K562 (cell line): ENCODE results near the gene PIP4K2C. TPM values are rescaled to one million over a fixed set of nuclear protein-coding genes. Genes with fewer than 3 reads are reported as not detected.

Source experiments
- BMI1 ChIP-seq: fragments of 150-350 bp; IDR thresholded peaks from 2 replicates; pipeline ENCODE4 v1.6.1; 2014; ENCODE audit warnings: low read length
- BRD9 ChIP-seq: fragments of 450-650 bp; IDR thresholded peaks from 2 replicates; pipeline ENCODE4 v1.6.1; 2018; ENCODE audit warnings: low read depth; ENCODE audit not compliant: partially characterized antibody
- CAMTA2 ChIP-seq: fragments of 250-450 bp; sonication (Bioruptor Pico); conservative IDR thresholded peaks from 2 replicates; pipeline ENCODE4 v1.5.1; 2022
- DMBX1 ChIP-seq: fragments of 250-450 bp; sonication (Bioruptor Pico); IDR thresholded peaks from 2 replicates; pipeline ENCODE4 v1.8.0; 2022; ENCODE audit warnings: inconsistent platforms, mild to moderate bottlenecking, moderate library complexity, borderline replicate concordance
- EHMT2 ChIP-seq: fragments of 450-650 bp; IDR thresholded peaks from 2 replicates; pipeline ENCODE4 v1.6.1; 2018; ENCODE audit warnings: antibody characterized with exemption
- HDAC2 ChIP-seq: fragments of 450-650 bp; IDR thresholded peaks from 2 replicates; pipeline ENCODE4 v1.6.1; 2016; ENCODE audit warnings: mild to moderate bottlenecking
- HNRNPUL1 ChIP-seq: fragments of 200-400 bp; formaldehyde crosslinking; IDR thresholded peaks from 2 replicates; pipeline ENCODE4 v1.6.1; 2017; ENCODE audit warnings: low read length
- KDM4B ChIP-seq, 2 experiments: fragments of 450-650 bp in 1 of 2; sonication (generic) in 1 of 2; IDR thresholded peaks; 2 replicates each; pipeline ENCODE4 v1.6.1; 2016 to 2017; ENCODE audit warnings: borderline replicate concordance in 2 of 2, antibody characterized with exemption in 1 of 2, low read depth in 1 of 2, mild to moderate bottlenecking in 1 of 2
- MAFG ChIP-seq: fragments of 450-650 bp; conservative IDR thresholded peaks from 2 replicates; pipeline ENCODE4 v1.6.1; 2016; ENCODE audit warnings: missing genetic modification characterization, missing compliant biosample characterization
- PCBP2 ChIP-seq: fragments of 200-400 bp; formaldehyde crosslinking; IDR thresholded peaks from 2 replicates; pipeline ENCODE4 v1.6.1; 2018; ENCODE audit warnings: low read length, low read depth, mild to moderate bottlenecking, moderate library complexity; ENCODE audit not compliant: poor library complexity, severe bottlenecking
- RFX7 ChIP-seq: fragments of 250-450 bp; sonication (Bioruptor Pico); IDR thresholded peaks from 2 replicates; pipeline ENCODE4 v1.5.1; 2021; ENCODE audit warnings: mild to moderate bottlenecking
- SPI1 ChIP-seq: IDR thresholded peaks from 2 replicates; pipeline ENCODE4 v1.6.1; 2011; ENCODE audit warnings: low read depth, low read length, control low read depth, borderline replicate concordance
- ZNF239 ChIP-seq: fragments of 250-450 bp; sonication (Bioruptor Pico); IDR thresholded peaks from 2 replicates; pipeline ENCODE4 v1.4.0; 2020; ENCODE audit warnings: mild to moderate bottlenecking
- ZNF780A ChIP-seq: fragments of 250-450 bp; sonication (Bioruptor Pico); IDR thresholded peaks from 2 replicates; pipeline ENCODE4 v1.5.0; 2021; ENCODE audit warnings: mild to moderate bottlenecking
- polyA plus RNA-seq, 8 experiments: library from polyadenylated mRNA; depleted of rRNA in 4 of 8; stranded (reverse) in 5 of 8; unstranded in 3 of 8; fragments of >200 nt; fragmentation: Nextera tagmentation in 2 of 8; fragmentation: Illumina TruSeq in 1 of 8; extraction: Ambion mirVana in 2 of 8; extraction: Trizol in 1 of 8; gene quantifications; 2 replicates each; pipeline versions ENCODE4 v1.2.1 to v1.2.3, GENCODE V29; 2011 to 2014; ENCODE audit warnings: inconsistent platforms in 1 of 8, missing spikeins in 1 of 8
- total RNA-seq, 7 experiments: library from RNA; depleted of rRNA in 6 of 7; stranded (reverse); fragments of >200 nt in 6 of 7; fragmentation: Illumina TruSeq in 2 of 7; extraction: Trizol in 2 of 7; gene quantifications; 2 replicates each; pipeline versions ENCODE4 v1.2.1 to v1.2.3, GENCODE V29; 2011 to 2021; ENCODE audit warnings: low replicate concordance in 1 of 7
- TF ChIP-seq, protein P1 (sequence below), 2 experiments: fragments of 450-650 bp in 1 of 2; sonication (generic) in 1 of 2; formaldehyde crosslinking in 1 of 2; IDR thresholded peaks; 2 replicates each; pipeline versions ENCODE4 v1.7.1 to v1.9.0; 2016 to 2022; ENCODE audit warnings: inconsistent platforms in 1 of 2, mild to moderate bottlenecking in 1 of 2, missing genetic modification reagents in 1 of 2
- TF ChIP-seq, protein P2 (sequence below), 2 experiments: IDR thresholded peaks in 1 of 2; conservative IDR thresholded peaks in 1 of 2; 2 replicates each; pipeline ENCODE4 v1.6.1; 2016; ENCODE audit warnings: low read depth in 2 of 2, mild to moderate bottlenecking in 1 of 2, missing compliant biosample characterization in 1 of 2, missing genetic modification characterization in 1 of 2, moderate library complexity in 1 of 2
- TF ChIP-seq, protein P3 (sequence below): fragments of 250-450 bp; sonication (Bioruptor Pico); IDR thresholded peaks from 2 replicates; pipeline ENCODE4 v1.5.0; 2021

The PIP4K2C gene
- total and polyA plus RNA-seq, 9 of the 15 experiments (the other 6 are each of a cell fraction or from before 2014, with no cell fraction given): 9.0 to 41.4 (median 18.3) TPM

DNA sequence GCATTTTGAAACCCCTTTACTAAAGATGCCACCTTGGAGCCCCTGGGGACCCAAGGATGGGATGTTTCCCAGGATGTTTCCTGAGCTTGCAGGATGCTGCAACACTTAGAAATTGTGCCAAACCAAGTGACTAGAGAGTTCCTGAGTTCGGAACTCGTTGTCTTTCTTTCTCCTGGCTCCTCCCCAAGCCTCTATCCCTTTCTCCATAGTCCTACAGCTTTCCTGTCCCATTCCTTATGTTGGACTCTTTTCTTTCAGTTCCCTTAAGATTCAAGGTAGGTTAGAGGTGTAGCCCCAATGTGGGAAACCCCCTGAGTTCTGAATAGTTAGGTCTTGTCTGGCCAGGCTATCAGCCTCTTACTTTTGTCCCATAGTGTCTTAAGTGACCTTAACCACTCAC lies 42.5 kb upstream of the PIP4K2C start (continued):
- TF ChIP-seq, protein P1, sequence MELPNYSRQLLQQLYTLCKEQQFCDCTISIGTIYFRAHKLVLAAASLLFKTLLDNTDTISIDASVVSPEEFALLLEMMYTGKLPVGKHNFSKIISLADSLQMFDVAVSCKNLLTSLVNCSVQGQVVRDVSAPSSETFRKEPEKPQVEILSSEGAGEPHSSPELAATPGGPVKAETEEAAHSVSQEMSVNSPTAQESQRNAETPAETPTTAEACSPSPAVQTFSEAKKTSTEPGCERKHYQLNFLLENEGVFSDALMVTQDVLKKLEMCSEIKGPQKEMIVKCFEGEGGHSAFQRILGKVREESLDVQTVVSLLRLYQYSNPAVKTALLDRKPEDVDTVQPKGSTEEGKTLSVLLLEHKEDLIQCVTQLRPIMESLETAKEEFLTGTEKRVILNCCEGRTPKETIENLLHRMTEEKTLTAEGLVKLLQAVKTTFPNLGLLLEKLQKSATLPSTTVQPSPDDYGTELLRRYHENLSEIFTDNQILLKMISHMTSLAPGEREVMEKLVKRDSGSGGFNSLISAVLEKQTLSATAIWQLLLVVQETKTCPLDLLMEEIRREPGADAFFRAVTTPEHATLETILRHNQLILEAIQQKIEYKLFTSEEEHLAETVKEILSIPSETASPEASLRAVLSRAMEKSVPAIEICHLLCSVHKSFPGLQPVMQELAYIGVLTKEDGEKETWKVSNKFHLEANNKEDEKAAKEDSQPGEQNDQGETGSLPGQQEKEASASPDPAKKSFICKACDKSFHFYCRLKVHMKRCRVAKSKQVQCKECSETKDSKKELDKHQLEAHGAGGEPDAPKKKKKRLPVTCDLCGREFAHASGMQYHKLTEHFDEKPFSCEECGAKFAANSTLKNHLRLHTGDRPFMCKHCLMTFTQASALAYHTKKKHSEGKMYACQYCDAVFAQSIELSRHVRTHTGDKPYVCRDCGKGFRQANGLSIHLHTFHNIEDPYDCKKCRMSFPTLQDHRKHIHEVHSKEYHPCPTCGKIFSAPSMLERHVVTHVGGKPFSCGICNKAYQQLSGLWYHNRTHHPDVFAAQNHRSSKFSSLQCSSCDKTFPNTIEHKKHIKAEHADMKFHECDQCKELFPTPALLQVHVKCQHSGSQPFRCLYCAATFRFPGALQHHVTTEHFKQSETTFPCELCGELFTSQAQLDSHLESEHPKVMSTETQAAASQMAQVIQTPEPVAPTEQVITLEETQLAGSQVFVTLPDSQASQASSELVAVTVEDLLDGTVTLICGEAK (IDR thresholded peaks at IDR 0.05): no peak
- TF ChIP-seq, protein P1 (CRISPR knock-in tag; IDR thresholded peaks at IDR 0.05): no peak
- TF ChIP-seq HDAC2: no peak
- TF ChIP-seq EHMT2: no peak
- no peak for TF ChIP-seq ZNF780A (CRISPR knock-in tag)
- TF ChIP-seq ZNF239: no peak
- no peak for TF ChIP-seq KDM4B (IDR thresholded peaks at IDR 0.05; ENCODE audit: borderline replicate concordance in 2 of 2, low read depth in 1 of 2)
- no peak for TF ChIP-seq SPI1
- no peak for TF ChIP-seq BMI1
- 0 out of 2 replicates have a peak, but pooled peaks have one; percentile 14 for TF ChIP-seq MAFG (tag)
- TF ChIP-seq BRD9: no peak
- TF ChIP-seq DMBX1: peak; percentile 23; the same call in 1 of the 2 replicates
- no peak for TF ChIP-seq PCBP2
- TF ChIP-seq, protein P2, sequence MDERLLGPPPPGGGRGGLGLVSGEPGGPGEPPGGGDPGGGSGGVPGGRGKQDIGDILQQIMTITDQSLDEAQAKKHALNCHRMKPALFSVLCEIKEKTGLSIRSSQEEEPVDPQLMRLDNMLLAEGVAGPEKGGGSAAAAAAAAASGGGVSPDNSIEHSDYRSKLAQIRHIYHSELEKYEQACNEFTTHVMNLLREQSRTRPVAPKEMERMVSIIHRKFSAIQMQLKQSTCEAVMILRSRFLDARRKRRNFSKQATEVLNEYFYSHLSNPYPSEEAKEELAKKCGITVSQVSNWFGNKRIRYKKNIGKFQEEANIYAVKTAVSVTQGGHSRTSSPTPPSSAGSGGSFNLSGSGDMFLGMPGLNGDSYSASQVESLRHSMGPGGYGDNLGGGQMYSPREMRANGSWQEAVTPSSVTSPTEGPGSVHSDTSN (CRISPR knock-in tag; IDR thresholded peaks at IDR 0.05; ENCODE audit: low read depth): no peak
- TF ChIP-seq, protein P2 (tag; conservative IDR thresholded peaks at IDR 0.05; ENCODE audit: low read depth): no peak
- TF ChIP-seq RFX7 (CRISPR knock-in tag): no peak
- TF ChIP-seq, protein P3, sequence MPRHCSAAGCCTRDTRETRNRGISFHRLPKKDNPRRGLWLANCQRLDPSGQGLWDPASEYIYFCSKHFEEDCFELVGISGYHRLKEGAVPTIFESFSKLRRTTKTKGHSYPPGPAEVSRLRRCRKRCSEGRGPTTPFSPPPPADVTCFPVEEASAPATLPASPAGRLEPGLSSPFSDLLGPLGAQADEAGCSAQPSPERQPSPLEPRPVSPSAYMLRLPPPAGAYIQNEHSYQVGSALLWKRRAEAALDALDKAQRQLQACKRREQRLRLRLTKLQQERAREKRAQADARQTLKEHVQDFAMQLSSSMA (CRISPR knock-in tag): no peak
- no peak for TF ChIP-seq CAMTA2 (CRISPR knock-in tag)
- no peak for TF ChIP-seq HNRNPUL1
